IMR-90 (cell line): Measurements from ENCODE around the gene LUC7L3. TPM values are rescaled to one million over a fixed set of nuclear protein-coding genes. Genes with fewer than 3 reads are reported as not detected.

Experiments used
- BHLHE40 ChIP-seq: fragments of 150-350 bp; IDR thresholded peaks from 2 replicates; pipeline ENCODE4 v1.6.1; 2016; ENCODE audit warnings: mild to moderate bottlenecking, low read depth, low read length
- CTCF ChIP-seq: conservative IDR thresholded peaks from 2 replicates; pipeline ENCODE4 v1.5.1; 2012; ENCODE audit warnings: mild to moderate bottlenecking, low read depth, low read length, improper control_type of control experiment
- FOS ChIP-seq: fragments of 150-350 bp; IDR thresholded peaks from 2 replicates; pipeline ENCODE4 v1.6.1; 2016; ENCODE audit warnings: low read depth, low read length
- MAFK ChIP-seq: IDR thresholded peaks from 2 replicates; pipeline ENCODE4 v1.6.1; 2012; ENCODE audit warnings: low read depth, low read length, improper control_type of control experiment
- MAZ ChIP-seq: IDR thresholded peaks from 2 replicates; pipeline ENCODE4 v1.6.1; 2012; ENCODE audit warnings: low read depth, mild to moderate bottlenecking, low read length, improper control_type of control experiment, moderate library complexity, borderline replicate concordance
- polyA plus RNA-seq, 3 experiments: library from polyadenylated mRNA; depleted of rRNA; stranded (reverse); fragments of >200 nt; gene quantifications; 2 replicates each; pipeline ENCODE4 v1.2.3, GENCODE V29; 2012; ENCODE audit warnings: low replicate concordance in 1 of 3
- total RNA-seq: library from RNA; depleted of rRNA; stranded (reverse); fragments of >200 nt; gene quantifications from 2 replicates; pipeline ENCODE4 v1.2.3, GENCODE V29; 2012

LUC7L3 gene
- total and polyA plus RNA-seq, 2 of the 4 experiments (the other 2 are of a cell fraction) = 17.7 to 44.7 TPM

GRCh38 chr17:50803676-50804075 is 84.3 kb downstream of the LUC7L3 start (continued):
- TF ChIP-seq CTCF (no peak), MAFK (no peak), MAZ (no peak), BHLHE40 (no peak), FOS (no peak)
